ENCODE data around the gene MEIS2. TPM values are rescaled to one million over a fixed set of nuclear protein-coding genes. Genes with fewer than 3 reads are reported as not detected.

The MEIS2 gene
- total and polyA plus RNA-seq, 2 experiments from 2014 or later: 0.27 TPM; not detected in 1

DNA sequence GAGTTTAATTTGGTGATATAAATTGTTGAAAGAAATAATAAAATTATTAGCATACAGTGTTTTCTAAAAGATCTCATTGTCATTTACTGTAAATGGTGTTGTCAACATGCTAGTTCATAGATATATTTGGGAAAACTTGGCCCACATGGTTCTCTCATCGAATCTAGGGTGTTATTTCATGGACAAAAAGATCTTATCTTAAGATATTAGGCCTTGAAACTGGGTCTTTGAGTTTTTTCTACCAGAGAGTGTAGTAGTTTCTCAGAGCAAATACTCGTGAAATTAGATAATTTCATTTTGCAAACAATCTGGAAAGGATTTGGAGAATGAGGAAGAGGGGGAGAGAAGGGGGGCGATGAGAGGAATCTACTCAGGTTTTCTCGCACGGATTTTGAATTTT lies 107.9 kb downstream of the MEIS2 start (continued):
- TF ChIP-seq ETS1 (IDR thresholded peaks at IDR 0.05) (no peak), POLR2AphosphoS5 (IDR thresholded peaks at IDR 0.05; ENCODE audit: low read depth) (no peak)

DNA sequence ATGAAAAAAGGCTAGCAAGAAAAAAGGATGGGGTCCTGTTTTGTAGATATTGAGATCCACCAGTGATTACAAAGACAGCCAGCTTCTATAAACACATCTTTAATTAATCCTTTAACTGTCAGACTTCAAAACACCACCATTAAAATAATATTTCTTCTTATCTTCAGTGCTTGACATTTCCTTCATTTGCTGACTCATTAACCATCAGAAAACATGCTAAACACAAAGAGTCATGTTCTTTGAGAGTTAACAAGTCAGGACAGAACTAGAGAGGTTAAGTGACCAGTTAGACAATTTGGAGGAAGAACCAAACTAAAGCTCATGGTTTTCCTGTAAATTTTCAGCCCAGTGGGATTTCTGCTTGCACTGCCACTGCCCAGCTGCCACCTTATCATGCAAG lies 111.4 kb downstream of the MEIS2 start:
- Histone ChIP-seq H3K4me3 (no peak overlapping the region), H2AFZ (peak overlapping the region; percentile 40; the same call in 1 of the 2 replicates), H3K27ac (ENCODE audit: low read depth) (no peak overlapping the region), H3K79me2 (replicated peaks; ENCODE audit: insufficient read depth) (no peaks in the 10 kb centered on the region), H3F3A (replicated peaks; ENCODE audit: low read depth) (no peaks in the 10 kb centered on the region), H3K36me3 (ENCODE audit: insufficient read depth) (no peaks in the 10 kb centered on the region), H3K4me1 (ENCODE audit: insufficient read depth) (no peaks in the 10 kb centered on the region), H3K4me2 (no peak overlapping the region), H3K9me2 (ENCODE audit: insufficient read depth) (no peaks in the 10 kb centered on the region), H3K27me3 (ENCODE audit: insufficient read depth) (no peaks in the 10 kb centered on the region), H4K20me1 (replicated peaks; ENCODE audit: insufficient read depth) (no peaks in the 10 kb centered on the region)
- DNase-seq (ENCODE audit: low spot score) (no peak), ATAC-seq (no peak)
- peaks cover 7% of the 10 kb centered on the region; the same call in 2 of the 3 replicates for H3K9me3 Mint-ChIP-seq
- TF ChIP-seq POLR2AphosphoS5 (IDR thresholded peaks at IDR 0.05; ENCODE audit: low read depth): no peak
- TF ChIP-seq ZNF114 (CRISPR knock-in tag; IDR thresholded peaks at IDR 0.05): no peak
- no peaks in the 10 kb centered on the region; the same call in 2 of the 3 replicates for H3K4me1 Mint-ChIP-seq
- no peak overlapping the region for H3K27ac Mint-ChIP-seq
- H3K4me3 Mint-ChIP-seq: no peak overlapping the region
- H3K36me3 Mint-ChIP-seq (ENCODE audit: low read depth): peaks cover 4% of the 10 kb centered on the region; the same call in 1 of the 3 replicates
- H3K27me3 Mint-ChIP-seq (ENCODE audit: insufficient read depth, low read depth, poor library complexity): peaks cover 3% of the 10 kb centered on the region

DNA sequence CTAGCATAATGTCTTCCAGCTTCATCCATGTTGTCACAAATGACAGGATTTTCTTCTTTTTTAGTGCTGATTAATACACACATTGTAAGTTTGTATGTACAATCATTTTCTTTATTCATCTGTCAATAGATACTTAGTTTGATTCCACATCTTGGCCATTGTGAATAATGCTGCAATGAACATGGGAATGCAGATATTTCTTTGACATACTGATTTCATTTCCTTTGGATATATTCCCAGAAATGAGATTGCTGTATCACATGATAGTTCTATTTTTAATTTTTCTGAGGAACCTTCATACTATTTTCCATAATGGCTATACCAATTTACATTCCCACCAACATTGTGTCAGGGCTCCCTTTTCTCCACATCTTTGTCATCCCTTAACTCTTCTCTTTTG lies 117.9 kb downstream of the MEIS2 start:
- H3K27me3 Mint-ChIP-seq (ENCODE audit: insufficient read depth, low read depth, poor library complexity): peaks cover 3% of the 10 kb centered on the region
- Histone ChIP-seq H3K4me1 (ENCODE audit: insufficient read depth) (no peaks in the 10 kb centered on the region), H3K4me2 (no peak overlapping the region), H3K36me3 (ENCODE audit: insufficient read depth) (no peaks in the 10 kb centered on the region), H3K27me3 (ENCODE audit: insufficient read depth) (no peaks in the 10 kb centered on the region), H3K9me2 (ENCODE audit: insufficient read depth) (no peaks in the 10 kb centered on the region), H4K20me1 (replicated peaks; ENCODE audit: insufficient read depth) (no peaks in the 10 kb centered on the region), H2AFZ (no peak overlapping the region), H3K27ac (ENCODE audit: low read depth) (no peak overlapping the region), H3K4me3 (no peak overlapping the region), H3K79me2 (replicated peaks; ENCODE audit: insufficient read depth) (no peaks in the 10 kb centered on the region), H3F3A (replicated peaks; ENCODE audit: low read depth) (no peaks in the 10 kb centered on the region)
- H3K27ac Mint-ChIP-seq: no peak overlapping the region
- H3K4me3 Mint-ChIP-seq: no peak overlapping the region
- peaks cover 11% of the 10 kb centered on the region; the same call in 2 of the 3 replicates for H3K4me1 Mint-ChIP-seq
- DNase-seq (ENCODE audit: low spot score) (no peak), ATAC-seq (no peak)
- peaks cover 10% of the 10 kb centered on the region; the same call in 2 of the 3 replicates for H3K36me3 Mint-ChIP-seq (ENCODE audit: low read depth)
- H3K9me3 Mint-ChIP-seq: peaks cover 11% of the 10 kb centered on the region; the same call in 2 of the 3 replicates
- TF ChIP-seq JUNB (IDR thresholded peaks at IDR 0.05; ENCODE audit: unreplicated experiment) (no peak), EZH2phosphoT487 (IDR thresholded peaks at IDR 0.05; ENCODE audit: unreplicated experiment) (no peak), POLR2AphosphoS5 (IDR thresholded peaks at IDR 0.05; ENCODE audit: low read depth) (no peak), STAT1 (IDR thresholded peaks at IDR 0.05; ENCODE audit: unreplicated experiment) (no peak), EZH2 (IDR thresholded peaks at IDR 0.05; ENCODE audit: low read depth, unreplicated experiment) (no peak), REST (IDR thresholded peaks at IDR 0.05; ENCODE audit: unreplicated experiment) (no peak), ETS1 (IDR thresholded peaks at IDR 0.05) (no peak)
